BLaER1 treated with 17β-estradiol and CSF1 and Interleukin-3, amounts not matched to agents 10 nM and 100 nM (cell line): ENCODE results near the gene KLK1.
"Not testable (repeated sequence)": the region's sequence is repeated elsewhere in the genome, so short reads cannot be mapped to it uniquely, and the experiment has no call there.

ENCODE experiments used
- H3K27ac ChIP-seq, 11 experiments: shearing (Covaris generic); formaldehyde crosslinking; 2 replicates each; pipeline ENCODE4 v1.8.1; 2022
- H3K27me3 ChIP-seq, 11 experiments: shearing (Covaris generic); formaldehyde crosslinking; 2 replicates each; pipeline ENCODE4 v1.8.1; 2022
- H3K36me3 ChIP-seq, 11 experiments: shearing (Covaris generic); formaldehyde crosslinking; 2 replicates each; pipeline ENCODE4 v1.8.1; 2022
- H3K4me1 ChIP-seq, 10 experiments: shearing (Covaris generic); formaldehyde crosslinking; 2 replicates each; pipeline ENCODE4 v1.8.1; 2022
- H3K4me2 ChIP-seq, 11 experiments: shearing (Covaris generic); formaldehyde crosslinking; 2 replicates each; pipeline ENCODE4 v1.8.1; 2022
- H3K4me3 ChIP-seq, 10 experiments: shearing (Covaris generic); formaldehyde crosslinking; 2 replicates each; pipeline ENCODE4 v1.8.1; 2022
- H3K9ac ChIP-seq, 11 experiments: shearing (Covaris generic); formaldehyde crosslinking; 2 replicates each; pipeline ENCODE4 v1.8.1; 2022
- H3K9me3 ChIP-seq, 11 experiments: shearing (Covaris generic); formaldehyde crosslinking; replicated peaks in 1 of 11; 2 replicates each; pipeline ENCODE4 v1.8.1; 2022
- H4K20me1 ChIP-seq, 11 experiments: shearing (Covaris generic); formaldehyde crosslinking; 2 replicates each; pipeline ENCODE4 v1.8.1; 2022
- Cebpa-rat ChIP-seq, 11 experiments: shearing (Covaris generic); IDR thresholded peaks; 2 replicates each; pipeline ENCODE4 v1.8.1; 2022

The KLK1 gene

DNA sequence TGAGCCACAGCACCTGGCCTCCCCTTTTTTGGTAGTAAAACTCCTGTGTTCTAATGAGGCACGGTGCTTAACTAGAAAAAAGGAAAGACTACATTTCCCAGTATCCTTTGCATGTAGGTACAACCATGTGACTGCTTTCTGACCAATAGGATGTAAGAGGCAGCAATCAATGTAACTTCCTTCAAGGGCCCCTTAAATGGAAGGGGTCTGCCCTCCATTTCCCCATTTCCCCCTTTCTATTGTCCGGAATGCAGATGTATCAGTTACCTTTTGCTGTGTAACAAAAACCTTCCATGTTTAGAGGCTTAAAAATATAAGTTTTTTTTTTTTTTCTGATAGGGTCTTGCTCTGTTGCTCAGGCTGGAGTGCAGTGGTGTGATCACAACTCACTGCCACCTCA lies 51.1 kb downstream of the KLK1 start:
- peaks cover under 1 to 6% (median 5%) of the 10 kb centered on the region in 10 experiments; a peak in 17 of 20 replicates for H3K4me1 ChIP-seq
- no peaks in the 10 kb centered on the region for H3K36me3 ChIP-seq
- H3K27ac ChIP-seq, result no peak overlapping the region
- H3K9me3 ChIP-seq, result peaks cover 0 to 18% (median 8%) of the 10 kb centered on the region in 11 experiments; a peak in 14 of 22 replicates
- H3K9ac ChIP-seq, result no peak overlapping the region
- H3K4me2 ChIP-seq, result no peak overlapping the region
- peaks cover 14 to 38% (median 30%) of the 10 kb centered on the region in 11 experiments for H3K27me3 ChIP-seq
- no peak overlapping the region for H3K4me3 ChIP-seq
- H4K20me1 ChIP-seq, result peaks cover 0 to 5% (median 1%) of the 10 kb centered on the region in 11 experiments; a peak in 9 of 22 replicates
- no peak for TF ChIP-seq Cebpa-rat (IDR thresholded peaks at IDR 0.05)

DNA sequence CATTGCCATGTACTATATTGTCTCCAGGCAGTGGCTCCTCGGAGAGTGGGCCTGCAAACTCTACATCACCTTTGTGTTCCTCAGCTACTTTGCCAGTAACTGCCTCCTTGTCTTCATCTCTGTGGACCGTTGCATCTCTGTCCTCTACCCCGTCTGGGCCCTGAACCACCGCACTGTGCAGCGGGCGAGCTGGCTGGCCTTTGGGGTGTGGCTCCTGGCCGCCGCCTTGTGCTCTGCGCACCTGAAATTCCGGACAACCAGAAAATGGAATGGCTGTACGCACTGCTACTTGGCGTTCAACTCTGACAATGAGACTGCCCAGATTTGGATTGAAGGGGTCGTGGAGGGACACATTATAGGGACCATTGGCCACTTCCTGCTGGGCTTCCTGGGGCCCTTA lies 52.7 kb downstream of the KLK1 start:
- no peak for TF ChIP-seq Cebpa-rat (IDR thresholded peaks at IDR 0.05)
- Histone ChIP-seq H3K9me3 (peaks cover 0 to 7% (median 0%) of the 10 kb centered on the region in 11 experiments; a peak in 6 of 22 replicates), H4K20me1 (no peaks in the 10 kb centered on the region)

DNA sequence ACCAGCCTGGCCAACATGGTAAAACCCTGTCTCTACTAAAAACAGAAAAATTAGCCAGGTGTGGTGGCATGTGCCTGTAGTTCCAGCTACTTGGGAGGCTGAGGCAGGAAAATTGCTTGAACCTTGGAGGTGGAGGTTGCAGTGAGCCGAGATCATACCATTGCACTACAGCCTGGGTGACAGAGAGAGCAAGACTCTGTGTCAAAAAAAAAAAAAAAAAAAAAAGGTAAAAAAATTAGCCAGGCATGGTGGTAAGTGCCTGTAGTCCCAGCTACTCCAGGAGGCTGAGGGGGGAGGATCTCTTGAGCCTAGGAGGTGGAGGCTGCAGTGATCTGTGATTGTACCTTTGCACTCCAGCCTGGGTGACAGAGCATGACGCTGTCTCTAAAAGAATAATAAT lies 53.4 kb downstream of the KLK1 start, which contains the start of gene GPR32:
GPR32 (plus strand) TSS at position 301 of the 400 bp plus-strand sequence. CDS start 137 bp downstream, outside the sequence.
- H4K20me1 ChIP-seq, H3K4me1 ChIP-seq, H3K9me3 ChIP-seq, H3K4me2 ChIP-seq, H3K36me3 ChIP-seq, H3K4me3 ChIP-seq, H3K27ac ChIP-seq, H3K9ac ChIP-seq: not testable (repeated sequence)
- H3K27me3 ChIP-seq, result peaks cover 0 to 15% (median 8%) of the 10 kb centered on the region in 11 experiments; a peak in 16 of 22 replicates

More for the DNA sequence above, 52.7 kb downstream of the KLK1 start:
- Histone ChIP-seq H3K4me3 (no peak overlapping the region), H3K4me2 (no peak overlapping the region), H3K36me3 (no peaks in the 10 kb centered on the region), H3K27me3 (peaks cover 0 to 22% (median 14%) of the 10 kb centered on the region in 11 experiments; a peak in 19 of 22 replicates), H3K27ac (no peak overlapping the region), H3K4me1 (no peaks in the 10 kb centered on the region), H3K9ac (no peak overlapping the region)
